ENCODE data around the gene SASS6. TPM values are rescaled to one million over a fixed set of nuclear protein-coding genes. Genes with fewer than 3 reads are reported as not detected.

SASS6 gene
- total RNA-seq, 8 experiments from 2014 or later: 0.97 to 12.5 (median 8.0) TPM

DNA sequence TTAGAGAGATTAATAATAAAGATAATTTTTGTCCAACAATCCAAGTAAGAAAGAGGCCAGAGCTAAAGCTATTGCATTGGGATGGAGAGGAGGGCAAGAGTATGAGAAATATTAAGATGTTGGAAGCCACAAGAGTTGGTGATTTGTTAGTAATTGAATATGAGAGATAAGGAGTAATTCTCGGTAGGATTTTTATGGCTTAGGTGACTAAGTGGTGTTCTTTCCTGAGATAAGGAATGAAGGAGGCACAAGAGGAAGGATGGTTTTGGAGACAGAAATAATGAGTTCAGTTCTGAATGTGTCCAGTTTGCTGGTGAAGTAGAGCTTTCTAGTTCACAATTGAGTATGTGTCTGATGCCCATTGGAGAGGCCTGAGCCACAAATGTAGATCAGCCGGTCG lies 9.6 kb upstream of the SASS6 start:
- WGBS, 10 experiments: 77 to 100% (median 92%) methylated on average over 2 to 3 of the region's 3 CpGs; no CpG with 5 or more reads in 1 of the 10 experiments
- in situ Hi-C loops (cut with MboI; ENCODE audit: low pct_unique_long_range_greater_than_20kb in 2 of 9, low sequenced_read_pairs in 9 of 9, unreplicated experiment in 9 of 9): no loop called here
- no peak overlapping the region for H3K27ac ChIP-seq
- H3K4me1 ChIP-seq (replicated peaks in 1 of 2): no peaks in the 10 kb centered on the region
- no peak for ATAC-seq (replicated peaks in 6 of 8)
- no peak overlapping the region for H3K4me3 ChIP-seq

DNA sequence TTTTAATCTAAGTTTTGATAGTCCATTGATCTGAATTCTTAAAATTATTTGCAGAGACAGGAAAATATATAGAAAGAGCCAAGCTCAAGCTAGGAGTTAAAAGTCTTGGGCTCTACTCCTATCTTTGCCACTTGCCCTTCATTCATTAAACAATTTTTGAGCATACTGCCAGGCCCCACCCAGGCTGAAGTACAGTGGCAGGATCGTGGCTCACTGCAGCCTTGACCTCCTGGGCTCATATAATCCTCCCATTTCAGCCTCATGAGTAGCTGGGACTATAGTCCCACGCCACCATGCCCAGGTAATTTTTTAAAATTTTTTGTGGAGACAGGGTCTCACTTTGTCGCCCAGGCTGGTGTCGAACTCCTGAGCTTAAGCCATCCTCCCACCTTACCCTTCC lies 8.5 kb upstream of the SASS6 start:
- Histone ChIP-seq H3K4me1 (replicated peaks in 1 of 2) (no peaks in the 10 kb centered on the region), H3K27ac (no peak overlapping the region), H3K4me3 (no peak overlapping the region)
- no peak for ATAC-seq (replicated peaks in 6 of 8)
- WGBS, 10 experiments: 33 to 100% (median 92%) methylated on average over 1 to 4 of the region's 4 CpGs
- in situ Hi-C loops (cut with MboI; ENCODE audit: low pct_unique_long_range_greater_than_20kb in 2 of 9, low sequenced_read_pairs in 9 of 9, unreplicated experiment in 9 of 9): no loop called here

DNA sequence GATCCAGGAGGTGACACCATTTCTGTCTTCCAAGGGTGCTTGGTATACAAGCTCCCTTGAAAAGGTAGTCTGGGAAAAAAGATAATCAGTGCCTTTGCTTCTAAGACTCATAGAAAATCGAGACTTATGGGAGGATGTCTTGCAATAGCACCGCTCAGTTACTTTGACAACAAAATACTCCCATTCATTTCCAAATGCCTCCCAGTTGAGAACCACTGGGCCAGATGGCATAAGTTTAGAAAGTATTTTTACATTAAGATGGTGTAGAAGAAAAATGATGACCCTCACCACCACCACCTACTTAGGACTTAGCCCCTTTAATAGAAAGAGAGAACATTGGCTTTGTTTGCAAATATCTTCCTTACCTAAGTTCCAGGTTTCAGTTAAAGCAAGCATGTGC lies 4.9 kb upstream of the SASS6 start:
- WGBS, 10 experiments: 88 to 100% (median 100%) methylated on average over 2 of the region's 2 CpGs; no CpG with 5 or more reads in 4 of the 10 experiments
- in situ Hi-C loops (cut with MboI; ENCODE audit: low pct_unique_long_range_greater_than_20kb in 2 of 9, low sequenced_read_pairs in 9 of 9, unreplicated experiment in 9 of 9): no loop called here
- no peak for ATAC-seq (replicated peaks in 6 of 8)
- no peak overlapping the region for H3K4me3 ChIP-seq
- no peak overlapping the region for H3K27ac ChIP-seq
- peaks cover 6 to 8% of the 10 kb centered on the region in 2 donors for H3K4me1 ChIP-seq (replicated peaks in 1 of 2)

DNA sequence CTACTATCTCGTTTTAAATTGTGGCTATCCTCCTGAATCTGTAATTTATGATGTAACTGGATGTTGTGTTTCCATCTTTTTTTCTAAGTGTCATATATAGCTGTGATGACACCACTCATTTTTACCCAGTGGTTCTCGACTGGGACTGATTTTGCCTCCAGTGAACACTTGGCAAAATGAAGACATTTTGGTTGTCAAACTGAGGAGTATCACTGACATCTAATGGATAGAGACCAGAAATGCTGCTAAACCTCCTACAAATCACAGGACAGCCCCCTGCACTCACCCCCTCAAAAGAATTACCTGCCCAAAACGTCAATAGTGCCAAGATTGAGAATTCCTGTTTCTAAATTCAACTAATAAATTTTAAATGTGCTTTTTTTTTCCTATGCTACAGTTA lies 2.1 kb upstream of the SASS6 start:
- ATAC-seq (replicated peaks in 6 of 8): no peak
- in situ Hi-C loops (cut with MboI; ENCODE audit: low pct_unique_long_range_greater_than_20kb in 2 of 9, low sequenced_read_pairs in 9 of 9, unreplicated experiment in 9 of 9): no loop called here
- Histone ChIP-seq H3K27ac (no peak overlapping the region), H3K4me1 (replicated peaks in 1 of 2) (peaks cover 13 to 15% of the 10 kb centered on the region in 2 donors), H3K4me3 (no peak overlapping the region)
- WGBS, 10 experiments: 20 to 93% (median 81%) methylated on average over 1 to 3 of the region's 3 CpGs; no CpG with 5 or more reads in 1 of the 10 experiments

DNA sequence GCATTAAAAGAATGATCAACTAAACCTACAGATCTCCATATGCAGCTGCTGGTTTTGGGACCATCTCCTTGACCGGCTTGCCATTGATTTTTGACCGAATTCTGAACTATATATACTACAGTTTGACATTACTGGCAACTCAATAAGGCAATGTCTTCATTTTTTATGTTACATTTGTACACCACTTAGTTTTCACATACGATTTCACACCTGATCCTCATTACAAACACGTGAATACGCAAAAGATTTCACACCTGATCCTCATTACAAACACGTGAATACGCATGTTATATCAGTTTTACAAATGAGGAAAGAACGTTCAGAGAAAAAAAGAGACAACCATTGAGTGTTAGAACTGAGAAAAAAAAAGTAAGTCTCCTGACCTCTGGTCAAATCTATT lies 1.1 kb downstream of the SASS6 start:
- no peak for ATAC-seq (replicated peaks in 6 of 8)
- in situ Hi-C loops (cut with MboI; ENCODE audit: low pct_unique_long_range_greater_than_20kb in 2 of 9, low sequenced_read_pairs in 9 of 9, unreplicated experiment in 9 of 9): no loop called here
- no peak overlapping the region for H3K27ac ChIP-seq
- WGBS, 10 experiments: 30 to 84% (median 75%) methylated on average over 2 to 8 of the region's 8 CpGs; no CpG with 5 or more reads in 1 of the 10 experiments
- H3K4me3 ChIP-seq: peak overlapping the region in 4 of 5 donors; percentile 63 to 82 (median 73)
- H3K4me1 ChIP-seq (replicated peaks in 1 of 2): peaks cover 13 to 15% of the 10 kb centered on the region in 2 donors

DNA sequence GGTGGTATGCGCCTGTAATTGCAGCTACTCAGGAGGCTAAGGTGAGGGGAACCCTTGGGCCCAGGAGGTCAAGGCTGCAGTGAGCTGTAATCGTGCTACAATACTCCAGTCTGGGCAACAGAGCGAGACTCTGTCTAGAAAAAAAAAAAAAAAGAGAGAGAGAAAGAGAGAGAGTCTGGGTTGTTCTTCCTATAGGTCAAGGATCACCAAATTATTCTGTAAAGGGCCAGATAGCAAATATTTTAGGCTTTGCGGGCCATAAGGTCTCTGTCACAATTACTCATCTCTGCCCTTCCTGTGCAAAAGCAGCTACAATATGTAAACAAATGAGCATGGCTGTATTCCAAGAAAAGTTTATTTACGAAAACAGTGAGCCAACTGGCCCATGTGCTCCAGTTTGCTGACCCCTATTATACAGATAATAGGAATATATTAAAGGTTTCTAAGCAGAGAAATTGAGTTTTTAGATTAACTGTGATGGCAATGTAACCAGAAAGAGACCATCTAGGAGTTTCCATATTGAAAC lies 2.1 kb downstream of the SASS6 start:
- WGBS, 10 experiments: 50 to 100% (median 92%) methylated on average over 1 to 5 of the region's 5 CpGs
- ATAC-seq (replicated peaks in 6 of 8): no peak
- in situ Hi-C loops (cut with MboI; ENCODE audit: low pct_unique_long_range_greater_than_20kb in 2 of 9, low sequenced_read_pairs in 9 of 9, unreplicated experiment in 9 of 9): no loop called here
- Histone ChIP-seq H3K4me3 (no peak overlapping the region), H3K4me1 (replicated peaks in 1 of 2) (peaks cover 13 to 15% of the 10 kb centered on the region in 2 donors), H3K27ac (no peak overlapping the region)

DNA sequence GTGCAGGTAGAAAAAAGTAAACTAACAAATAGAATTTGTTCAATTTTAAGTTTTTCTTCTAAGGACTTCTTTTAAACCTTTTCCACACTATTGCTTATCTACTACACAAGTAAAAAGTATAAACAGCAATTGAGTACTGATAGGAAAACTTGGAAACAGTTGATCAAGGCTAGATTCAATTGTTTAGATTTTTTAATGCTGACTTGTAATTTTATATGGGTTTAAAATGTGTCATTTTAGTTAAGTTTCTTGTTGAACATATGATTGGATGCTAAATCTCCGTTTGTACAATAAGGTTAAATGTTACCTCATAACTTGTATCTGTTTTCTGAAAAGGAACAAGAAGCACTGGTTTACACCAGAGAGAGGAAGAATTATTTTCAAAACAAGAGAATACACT lies 5.5 kb downstream of the SASS6 start:
- WGBS, 10 experiments: 67 to 100% (median 89%) methylated on average over 1 of the region's 1 CpG; no CpG with 5 or more reads in 3 of the 10 experiments
- ATAC-seq (replicated peaks in 6 of 8): no peak
- H3K4me3 ChIP-seq: no peak overlapping the region
- H3K27ac ChIP-seq: no peak overlapping the region
- in situ Hi-C loops (cut with MboI; ENCODE audit: low pct_unique_long_range_greater_than_20kb in 2 of 9, low sequenced_read_pairs in 9 of 9, unreplicated experiment in 9 of 9): no loop called here
- H3K4me1 ChIP-seq (replicated peaks in 1 of 2): peaks cover 6 to 7% of the 10 kb centered on the region in 2 donors

DNA sequence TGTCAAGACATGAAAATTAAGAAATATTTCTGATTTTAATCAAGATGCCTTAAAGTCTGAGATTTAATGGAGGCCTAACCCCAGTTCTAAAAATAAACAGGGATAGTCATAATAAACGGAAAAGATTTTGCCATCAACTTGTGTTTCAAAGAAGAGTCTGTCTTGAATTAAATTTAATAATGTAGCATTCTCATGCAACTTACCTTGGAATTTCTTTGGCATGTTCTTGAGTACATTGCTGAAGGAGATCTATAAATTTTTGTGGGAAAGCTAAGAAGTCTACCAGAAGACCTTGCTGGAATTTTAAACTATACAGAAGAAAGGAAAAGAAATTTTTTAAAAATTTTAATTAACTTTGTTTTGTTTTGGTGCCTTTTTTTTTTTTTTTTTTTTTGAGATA lies 10.6 kb downstream of the SASS6 start:
- in situ Hi-C loops (cut with MboI; ENCODE audit: low pct_unique_long_range_greater_than_20kb in 2 of 9, low sequenced_read_pairs in 9 of 9, unreplicated experiment in 9 of 9): no loop called here
- 0 to 100% (median 94%) methylated on average over 1 of the region's 1 CpG; no CpG with 5 or more reads in 1 of the 10 experiments for WGBS, 10 experiments

DNA sequence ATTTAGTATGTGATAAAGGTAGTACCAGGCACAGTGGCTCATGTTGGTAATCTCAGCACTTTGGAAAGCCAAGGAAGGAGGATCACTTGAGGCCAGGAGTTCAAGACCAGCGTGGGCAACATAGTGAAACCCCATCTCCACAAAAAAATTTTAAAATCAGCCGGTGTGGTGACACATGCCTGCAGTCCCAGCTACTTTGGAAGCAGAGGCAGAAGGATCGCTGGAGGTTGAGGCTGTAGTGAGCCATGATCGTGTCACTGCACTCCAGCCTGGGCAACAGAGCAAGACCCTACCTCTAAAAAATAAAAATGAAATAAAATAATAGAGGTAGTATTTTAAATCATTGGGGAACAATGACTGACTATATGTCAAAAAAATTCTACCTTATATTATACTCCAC lies 17.2 kb downstream of the SASS6 start:
- Histone ChIP-seq H3K4me1 (replicated peaks in 1 of 2) (no peaks in the 10 kb centered on the region), H3K4me3 (no peak overlapping the region), H3K27ac (no peak overlapping the region)
- ATAC-seq (replicated peaks in 6 of 8): no peak
- 80 to 100% (median 99%) methylated on average over 1 to 4 of the region's 4 CpGs; no CpG with 5 or more reads in 2 of the 10 experiments for WGBS, 10 experiments
- in situ Hi-C loops (cut with MboI; ENCODE audit: low pct_unique_long_range_greater_than_20kb in 2 of 9, low sequenced_read_pairs in 9 of 9, unreplicated experiment in 9 of 9): no loop called here

More for the DNA sequence above, 10.6 kb downstream of the SASS6 start:
- no peak for ATAC-seq (replicated peaks in 6 of 8)
- no peak overlapping the region for H3K4me3 ChIP-seq
- no peak overlapping the region for H3K27ac ChIP-seq
- no peaks in the 10 kb centered on the region for H3K4me1 ChIP-seq (replicated peaks in 1 of 2)

DNA sequence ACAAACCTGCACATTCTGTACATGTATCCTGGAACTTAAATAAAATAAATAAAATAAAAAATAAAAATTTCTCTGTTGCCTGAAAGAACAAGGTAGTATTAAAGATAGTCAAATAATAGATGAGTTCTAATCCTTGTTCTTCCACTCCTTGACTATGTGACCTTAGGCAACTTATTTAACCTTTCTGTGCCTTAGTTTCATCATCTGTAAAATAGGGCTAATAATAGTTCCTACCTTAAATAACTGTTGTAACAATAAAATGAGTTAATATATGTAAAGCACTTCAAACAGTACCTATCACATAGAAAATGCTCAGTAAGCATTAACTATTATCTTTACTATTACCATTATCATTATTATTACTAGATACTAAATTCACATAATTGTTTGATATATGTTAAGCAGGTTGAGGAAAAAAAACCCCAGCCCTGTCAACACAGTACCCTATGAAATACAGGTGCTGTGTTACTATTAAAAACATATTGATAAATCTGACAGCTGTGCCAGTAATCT lies 23.1 kb downstream of the SASS6 start:
- no peak overlapping the region for H3K27ac ChIP-seq

DNA sequence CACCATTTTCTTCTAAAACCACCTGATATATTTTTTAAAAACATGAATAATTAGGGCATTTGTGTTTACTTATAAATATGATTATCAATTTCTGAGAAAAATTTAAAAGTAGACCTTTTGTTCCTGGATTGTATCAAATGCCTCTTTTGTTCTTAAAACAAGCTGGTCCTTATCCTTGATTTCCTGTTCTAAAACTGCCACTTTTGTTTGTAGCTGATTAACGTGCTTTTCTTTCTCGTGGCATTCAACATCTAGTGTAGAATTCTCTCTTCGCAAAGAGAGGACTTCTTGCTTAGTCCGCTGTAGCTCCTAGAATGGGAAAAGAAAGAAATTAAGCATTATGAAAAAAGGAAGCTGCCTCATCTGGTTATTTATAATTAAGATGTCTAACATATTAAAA lies 25.0 kb downstream of the SASS6 start:
- ATAC-seq (replicated peaks in 6 of 8): no peak
- in situ Hi-C loops (cut with MboI; ENCODE audit: low pct_unique_long_range_greater_than_20kb in 2 of 9, low sequenced_read_pairs in 9 of 9, unreplicated experiment in 9 of 9): no loop called here
- WGBS, 10 experiments: 87 to 100% (median 95%) methylated on average over 2 to 4 of the region's 4 CpGs
- Histone ChIP-seq H3K4me1 (replicated peaks in 1 of 2) (no peaks in the 10 kb centered on the region), H3K4me3 (no peak overlapping the region), H3K27ac (no peak overlapping the region)

More for the DNA sequence above, 23.1 kb downstream of the SASS6 start:
- in situ Hi-C loops (cut with MboI; ENCODE audit: low pct_unique_long_range_greater_than_20kb in 2 of 9, low sequenced_read_pairs in 9 of 9, unreplicated experiment in 9 of 9): no loop called here
- Histone ChIP-seq H3K4me3 (no peak overlapping the region), H3K4me1 (replicated peaks in 1 of 2) (no peaks in the 10 kb centered on the region)
- ATAC-seq (replicated peaks in 6 of 8): no peak

DNA sequence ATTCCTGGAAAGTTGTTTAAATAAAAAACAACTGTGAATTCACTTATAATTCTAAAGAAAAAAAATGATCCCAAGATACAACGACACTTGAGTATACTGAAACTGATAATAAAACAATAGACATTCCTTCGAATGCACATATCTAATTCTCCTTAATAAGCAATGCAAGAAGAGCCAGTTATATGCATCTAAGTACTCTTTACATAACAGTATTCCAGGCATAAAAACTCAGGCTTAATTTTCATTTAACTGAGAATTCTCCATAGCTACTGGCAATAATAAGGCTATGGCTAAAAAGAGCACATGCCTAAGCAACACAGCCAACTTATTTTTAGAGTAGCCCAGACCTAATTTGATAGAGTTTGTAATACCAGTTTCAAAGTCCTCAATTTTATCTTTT lies 31.2 kb downstream of the SASS6 start:
- Histone ChIP-seq H3K4me1 (replicated peaks in 1 of 2) (no peaks in the 10 kb centered on the region), H3K4me3 (no peak overlapping the region), H3K27ac (no peak overlapping the region)
- in situ Hi-C loops (cut with MboI; ENCODE audit: low pct_unique_long_range_greater_than_20kb in 2 of 9, low sequenced_read_pairs in 9 of 9, unreplicated experiment in 9 of 9): no loop called here
- WGBS, 10 experiments: 0 to 100% (median 62%) methylated on average over 1 to 2 of the region's 2 CpGs
- peak in 3 of 8 experiments; percentile 64 to 90 (median 84) for ATAC-seq (replicated peaks in 6 of 8)

DNA sequence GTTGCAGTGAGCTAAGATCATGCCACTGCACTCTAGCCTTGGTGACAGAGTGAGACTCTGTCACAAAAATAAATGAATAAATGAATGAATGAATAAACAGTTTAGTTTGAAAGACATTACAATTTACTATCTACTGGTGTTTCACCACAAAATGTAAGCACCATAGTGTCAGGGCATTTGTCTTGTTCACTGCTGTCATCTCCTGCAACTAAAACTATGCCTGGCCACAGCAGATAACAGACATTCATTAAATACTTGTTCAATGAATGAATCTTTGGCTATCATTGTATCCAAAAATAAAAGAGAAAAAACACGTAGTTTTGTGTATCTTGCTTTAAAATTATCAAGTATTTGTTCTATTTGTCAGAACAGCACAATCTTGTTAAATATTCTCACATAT lies 32.5 kb downstream of the SASS6 start:
- Histone ChIP-seq H3K4me1 (replicated peaks in 1 of 2) (no peaks in the 10 kb centered on the region), H3K27ac (no peak overlapping the region), H3K4me3 (no peak overlapping the region)
- in situ Hi-C loops (cut with MboI; ENCODE audit: low pct_unique_long_range_greater_than_20kb in 2 of 9, low sequenced_read_pairs in 9 of 9, unreplicated experiment in 9 of 9): no loop called here
- ATAC-seq (replicated peaks in 6 of 8): no peak
- 22 to 100% (median 83%) methylated on average over 1 of the region's 1 CpG for WGBS, 10 experiments

DNA sequence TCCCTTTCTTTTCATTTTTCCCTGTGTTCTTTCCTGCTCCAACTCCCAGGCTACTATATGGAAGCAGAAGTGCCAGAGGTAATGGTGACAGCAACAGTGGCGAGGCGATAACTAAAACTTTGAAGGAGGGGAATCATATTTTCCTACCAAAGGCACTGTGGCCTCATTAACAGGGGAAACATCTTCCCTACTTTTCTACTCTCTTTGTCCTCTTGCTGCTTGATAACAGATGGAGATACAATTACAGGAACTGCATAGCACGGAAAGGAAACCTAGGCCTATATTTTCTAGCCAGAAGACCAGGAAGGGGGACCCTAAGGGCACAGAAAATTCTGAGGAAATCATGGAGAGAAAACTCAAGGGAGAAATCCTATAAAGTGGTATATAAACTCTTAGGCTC lies 42.3 kb downstream of the SASS6 start:
- WGBS, 10 experiments: 72 to 94% (median 89%) methylated on average over 1 to 3 of the region's 3 CpGs; no CpG with 5 or more reads in 3 of the 10 experiments
- no peak overlapping the region for H3K4me3 ChIP-seq
- in situ Hi-C loops (cut with MboI; ENCODE audit: low pct_unique_long_range_greater_than_20kb in 2 of 9, low sequenced_read_pairs in 9 of 9, unreplicated experiment in 9 of 9): loop anchor here in 1 of 9 experiments (25.0 kb wide), 1 partner anchor 97 kb away; the partner anchor contains the start of gene LRRC39
- H3K27ac ChIP-seq: no peak overlapping the region
- H3K4me1 ChIP-seq (replicated peaks in 1 of 2): no peaks in the 10 kb centered on the region
- ATAC-seq (replicated peaks in 6 of 8): no peak

Measured in motor neuron (in vitro differentiated cells).